ENCODE results near the gene RMI2. TPM values are rescaled to one million over a fixed set of nuclear protein-coding genes. Genes with fewer than 3 reads are reported as not detected.

Gene RMI2
- total and polyA plus RNA-seq, 2 of the 8 experiments (the other 6 are each of a cell fraction or from before 2014, with no cell fraction given) = 58.2 to 96.0 TPM

GRCh38 chr16:11396241-11397048 is 51.2 kb downstream of the RMI2 start (continued):
- TF ChIP-seq TAF7 (optimal IDR thresholded peaks at IDR 0.05; ENCODE audit: borderline replicate concordance, low read depth, low read length) (no peak), KDM4A (IDR thresholded peaks at IDR 0.05; ENCODE audit: low read depth, low read length, severe bottlenecking) (no peak), JUND (IDR thresholded peaks at IDR 0.05; ENCODE audit: low read length) (peak; percentile 50; the same call in 1 of the 2 replicates), CTBP2 (IDR thresholded peaks at IDR 0.05; ENCODE audit: borderline replicate concordance, insufficient read depth, insufficient read length, low read length) (no peak), CREB1 (IDR thresholded peaks at IDR 0.05) (0 out of 2 replicates have a peak, but pooled peaks have one; percentile 14), BRCA1 (IDR thresholded peaks at IDR 0.05; ENCODE audit: low read depth, low read length) (0 out of 2 replicates have a peak, but pooled peaks have one; percentile 29), ASH2L (IDR thresholded peaks at IDR 0.05; ENCODE audit: low read length) (no peak), CHD2 (IDR thresholded peaks at IDR 0.05; ENCODE audit: low read length) (no peak), ATF3 (IDR thresholded peaks at IDR 0.05; ENCODE audit: insufficient read depth, low read depth, low read length) (0 out of 2 replicates have a peak, but pooled peaks have one; percentile 26), SIN3A (conservative IDR thresholded peaks at IDR 0.05 in 1 of 2, IDR thresholded peaks at IDR 0.05 in 1 of 2; ENCODE audit: low read depth in 1 of 2, low read length in 2 of 2) (peak in 1 of 2 experiments; percentile 84; a peak in 2 of 4 replicates), CHD1 (IDR thresholded peaks at IDR 0.05; ENCODE audit: low read depth, low read length) (no peak), TAF1 (IDR thresholded peaks at IDR 0.05; ENCODE audit: low read depth, low read length) (0 out of 2 replicates have a peak, but pooled peaks have one; percentile 12), GABPA (IDR thresholded peaks at IDR 0.05; ENCODE audit: borderline replicate concordance, insufficient read depth, low read length) (peak; percentile 73; the same call in 1 of the 2 replicates), CBX8 (IDR thresholded peaks at IDR 0.05; ENCODE audit: borderline replicate concordance, low read depth, low read length) (no peak), ZNF274 (IDR thresholded peaks at IDR 0.05; ENCODE audit: borderline replicate concordance, extremely low read depth, low read length) (no peak), MAFK (IDR thresholded peaks at IDR 0.05; ENCODE audit: low read depth, low read length) (no peak), HDAC2 (IDR thresholded peaks at IDR 0.05; ENCODE audit: borderline replicate concordance in 1 of 2, low read depth in 2 of 2, low read length in 2 of 2) (no peak), GTF2F1 (IDR thresholded peaks at IDR 0.05; ENCODE audit: borderline replicate concordance, low read depth, low read length) (no peak), RBBP5 (IDR thresholded peaks at IDR 0.05; ENCODE audit: borderline replicate concordance, low read depth, low read length) (no peak), PHF8 (conservative IDR thresholded peaks at IDR 0.05; ENCODE audit: low read depth, low read length) (no peak), JUN (IDR thresholded peaks at IDR 0.05; ENCODE audit: low read depth, low read length) (no peak)
- TF ChIP-seq, protein P1, sequence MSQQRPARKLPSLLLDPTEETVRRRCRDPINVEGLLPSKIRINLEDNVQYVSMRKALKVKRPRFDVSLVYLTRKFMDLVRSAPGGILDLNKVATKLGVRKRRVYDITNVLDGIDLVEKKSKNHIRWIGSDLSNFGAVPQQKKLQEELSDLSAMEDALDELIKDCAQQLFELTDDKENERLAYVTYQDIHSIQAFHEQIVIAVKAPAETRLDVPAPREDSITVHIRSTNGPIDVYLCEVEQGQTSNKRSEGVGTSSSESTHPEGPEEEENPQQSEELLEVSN (IDR thresholded peaks at IDR 0.05) = no peak
